B cell (primary cell): ENCODE data around the gene ALDOA. TPM values are rescaled to one million over a fixed set of nuclear protein-coding genes. Genes with fewer than 3 reads are reported as not detected.
"Not testable (repeated sequence)": the region's sequence is repeated elsewhere in the genome, so short reads cannot be mapped to it uniquely, and the experiment has no call there.

Experiments
- ATAC-seq: fragments of 200-7000 bp; cut with Tn5 transposase; one replicate; pipeline ENCODE4 v1.10.0; 2021; ENCODE audit warnings: low read depth, mild to moderate bottlenecking, moderate number of reproducible peaks, moderate library complexity
- CTCF ChIA-PET: fragments of 350-600 bp; sonication (Branson Sonifier 250); formaldehyde crosslinking; loops from one replicate; lab custom pipeline; 2021; ENCODE audit warnings: antibody characterized with exemption, inconsistent platforms; lab: Charles Lee
- POLR2A ChIA-PET: fragments of 350-600 bp; sonication (Branson Sonifier 250); formaldehyde crosslinking; loops from one replicate; lab custom pipeline; 2021; ENCODE audit warnings: antibody characterized with exemption; lab: Charles Lee
- DNase-seq: peaks from one replicate; pipeline ENCODE4 v3.0.0; 2013
- H2AFZ ChIP-seq: 2 replicates; pipeline ENCODE4 v1.6.1; 2012; ENCODE audit warnings: mild to moderate bottlenecking, low read depth, low read length; ENCODE audit not compliant: insufficient read depth, poor library complexity, severe bottlenecking
- H3K27ac ChIP-seq, 2 donors: 1 replicate in 1 of 2; 2 replicates in 1 of 2; pipeline ENCODE4 v1.5.1; 2012 to 2013; ENCODE audit warnings: low read length in 2 of 2, mild to moderate bottlenecking in 2 of 2, moderate library complexity in 1 of 2
- H3K27me3 ChIP-seq, 4 experiments: fragments of 200-600 bp in 1 of 4; sonication (generic) in 1 of 4; replicated peaks in 1 of 4; 1 replicate in 2 of 4; 2 replicates in 2 of 4; pipeline versions ENCODE4 v1.6.1 to v1.7.0; 2013 to 2016; ENCODE audit warnings: low read length in 3 of 4, mild to moderate bottlenecking in 2 of 4, mixed read lengths in 1 of 4, moderate library complexity in 1 of 4; ENCODE audit not compliant: insufficient read depth in 4 of 4, control insufficient read depth in 3 of 4; ENCODE audit errors: control extremely low read depth in 1 of 4
- H3K36me3 ChIP-seq, 2 experiments: replicated peaks in 1 of 2; 1 replicate in 1 of 2; 2 replicates in 1 of 2; pipeline versions ENCODE4 v1.6.1 to v1.7.1; 2013; ENCODE audit warnings: low read length in 1 of 2; ENCODE audit not compliant: insufficient read depth in 2 of 2, control insufficient read depth in 1 of 2; ENCODE audit errors: control extremely low read depth in 1 of 2, extremely low read depth in 1 of 2
- H3K4me1 ChIP-seq, 2 donors: fragments of 200-600 bp in 1 of 2; sonication (generic) in 1 of 2; 1 replicate in 1 of 2; 2 replicates in 1 of 2; pipeline versions ENCODE4 v1.5.1 to v1.6.1; 2013 to 2017; ENCODE audit warnings: low read length in 2 of 2; ENCODE audit not compliant: control insufficient read depth in 2 of 2, insufficient read depth in 2 of 2
- H3K4me2 ChIP-seq: replicated peaks from 2 replicates; pipeline ENCODE3; 2012; ENCODE audit warnings: mild to moderate bottlenecking, low read depth, low read length; ENCODE audit not compliant: poor library complexity, severe bottlenecking
- H3K4me3 ChIP-seq, 5 experiments: fragments of 200-600 bp in 1 of 5; sonication (generic) in 1 of 5; 1 replicate in 3 of 5; 2 replicates in 2 of 5; pipeline versions ENCODE4 v1.5.1 to v1.7.0; 2011 to 2016; ENCODE audit warnings: low read length in 4 of 5, mild to moderate bottlenecking in 4 of 5, low read depth in 2 of 5, control low read depth in 1 of 5, moderate library complexity in 1 of 5; ENCODE audit not compliant: insufficient read depth in 1 of 5; ENCODE audit errors: control extremely low read depth in 1 of 5, extremely low read depth in 1 of 5
- H3K79me2 ChIP-seq: fragments of 200-600 bp; sonication (generic); one replicate; pipeline ENCODE4 v1.6.0; 2016; ENCODE audit warnings: low read length; ENCODE audit not compliant: control insufficient read depth, insufficient read depth
- H3K9ac ChIP-seq: fragments of 200-600 bp; sonication (generic); 2 replicates; pipeline ENCODE4 v1.6.1; 2017; ENCODE audit warnings: mild to moderate bottlenecking, low read length, moderate library complexity
- H3K9me3 ChIP-seq, 3 donors: one replicate each; pipeline versions ENCODE4 v1.6.1 to v1.7.1; 2013; ENCODE audit warnings: low read length in 2 of 3; ENCODE audit not compliant: control insufficient read depth in 2 of 3, insufficient read depth in 1 of 3; ENCODE audit errors: control extremely low read depth in 1 of 3
- H4K20me1 ChIP-seq: 2 replicates; pipeline ENCODE4 v1.6.0; 2012; ENCODE audit warnings: mild to moderate bottlenecking, low read length; ENCODE audit not compliant: insufficient read depth, control insufficient read depth, poor library complexity, severe bottlenecking
- H3K27ac Mint-ChIP-seq: one replicate; pipeline ENCODE4 v1.8.0; 2021; ENCODE audit warnings: mixed read lengths
- H3K27me3 Mint-ChIP-seq: one replicate; pipeline ENCODE4 v1.8.0; 2021; ENCODE audit warnings: mixed read lengths
- H3K4me1 Mint-ChIP-seq: one replicate; pipeline ENCODE4 v1.8.0; 2021; ENCODE audit warnings: mixed read lengths
- H3K4me3 Mint-ChIP-seq: one replicate; pipeline ENCODE4 v1.8.0; 2021; ENCODE audit warnings: mixed read lengths
- H3K9me3 Mint-ChIP-seq: one replicate; pipeline ENCODE4 v1.8.0; 2022; ENCODE audit warnings: mixed read lengths; ENCODE audit not compliant: insufficient read depth
- EZH2 ChIP-seq: IDR thresholded peaks from 2 replicates; pipeline ENCODE4 v1.6.1; 2012; ENCODE audit warnings: borderline replicate concordance, low read depth, mild to moderate bottlenecking, moderate library complexity, low read length; ENCODE audit not compliant: insufficient read depth, poor library complexity, severe bottlenecking
- WGBS: methylation state at CpG from one replicate; pipeline ENCODE4 v1.1.5; 2013; ENCODE audit warnings: missing lambda C conversion rate; ENCODE audit not compliant: insufficient coverage; 5-methylcytosine and 5-hydroxymethylcytosine counted together
- intact Hi-C: fragments of 100-400 bp; cut with micrococcal nuclease; formaldehyde crosslinking; loops from one replicate; pipeline ENCODE4 v1.10.0; 2022
- polyA plus RNA-seq: library from polyadenylated mRNA; depleted of rRNA; stranded (reverse); fragments of >200 nt; gene quantifications from 2 replicates; pipeline ENCODE4 v1.2.3, GENCODE V29; 2012
- total RNA-seq, 2 donors: library from RNA; stranded (reverse); fragments of 120-200 nt in 1 of 2; gene quantifications; 1 replicate in 1 of 2; 2 replicates in 1 of 2; pipeline versions ENCODE4 v1.2.3 to v1.2.4, GENCODE V29; 2013 to 2022
- TF ChIP-seq, protein P1 (sequence below): fragments of 200-600 bp; IDR thresholded peaks from one replicate; pipeline ENCODE4 v1.8.0; 2022; ENCODE audit warnings: antibody characterized with exemption, mild to moderate bottlenecking

ALDOA gene
- total and polyA plus RNA-seq, 2 donors (not counting 1 experiment from before 2014, with no cell fraction given), result 329 to 343 TPM

DNA sequence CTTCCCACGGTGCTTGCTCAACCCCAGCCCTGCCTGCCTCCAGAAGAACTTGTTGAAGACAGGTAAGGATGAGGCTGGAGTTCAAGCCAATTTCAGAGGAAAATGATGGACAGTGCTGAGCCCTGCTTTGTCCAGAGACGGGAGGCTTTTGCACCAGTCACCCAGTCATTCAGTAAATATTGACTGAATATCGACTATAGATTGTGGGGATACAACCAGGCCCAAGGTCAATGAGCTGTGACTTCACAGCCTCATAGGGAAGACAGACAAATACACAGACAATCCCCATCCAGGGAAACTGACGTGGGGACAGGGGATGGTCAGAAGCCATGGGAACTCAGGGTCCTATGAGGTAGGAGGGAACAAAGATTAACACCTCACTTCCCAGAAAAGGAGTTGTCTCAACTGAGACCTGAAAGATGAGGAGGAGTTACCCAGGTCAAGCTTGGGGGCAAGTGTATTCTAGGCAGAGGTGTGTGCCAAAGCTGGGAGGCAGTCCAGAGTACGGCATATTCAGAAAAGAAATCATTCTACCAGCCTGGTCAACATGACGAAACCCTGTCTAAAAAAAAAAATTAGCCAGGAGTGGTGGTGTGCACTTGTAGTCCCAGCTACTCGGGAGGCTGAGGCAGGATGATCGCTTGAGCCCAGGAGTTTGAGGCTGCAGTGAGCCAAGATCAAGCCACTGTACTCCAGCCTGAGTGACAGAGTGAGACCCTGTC lies 48.8 kb upstream of the ALDOA start:
- Histone ChIP-seq H3K4me3 (no peak overlapping the region), H3K4me1 (peaks cover 11 to 14% of the 10 kb centered on the region in 2 donors), H3K27me3 (peaks cover 0 to 7% (median 6%) of the 10 kb centered on the region in 4 experiments), H2AFZ (no peak overlapping the region), H3K36me3 (no peaks in the 10 kb centered on the region), H3K27ac (no peak overlapping the region), H3K9ac (no peak overlapping the region), H4K20me1 (no peaks in the 10 kb centered on the region), H3K79me2 (no peaks in the 10 kb centered on the region), H3K4me2 (no peak overlapping the region), H3K9me3 (peaks cover 0 to 6% (median 0%) of the 10 kb centered on the region in 3 donors)
- ATAC-seq, result no peak
- Mint-ChIP-seq H3K9me3 (no peaks in the 10 kb centered on the region), H3K27ac (no peak overlapping the region), H3K4me3 (no peak overlapping the region), H3K4me1 (peaks cover 20% of the 10 kb centered on the region), H3K27me3 (peaks cover 8% of the 10 kb centered on the region)
- DNase-seq, result no peak
- no peak for TF ChIP-seq EZH2
- TF ChIP-seq, protein P1, sequence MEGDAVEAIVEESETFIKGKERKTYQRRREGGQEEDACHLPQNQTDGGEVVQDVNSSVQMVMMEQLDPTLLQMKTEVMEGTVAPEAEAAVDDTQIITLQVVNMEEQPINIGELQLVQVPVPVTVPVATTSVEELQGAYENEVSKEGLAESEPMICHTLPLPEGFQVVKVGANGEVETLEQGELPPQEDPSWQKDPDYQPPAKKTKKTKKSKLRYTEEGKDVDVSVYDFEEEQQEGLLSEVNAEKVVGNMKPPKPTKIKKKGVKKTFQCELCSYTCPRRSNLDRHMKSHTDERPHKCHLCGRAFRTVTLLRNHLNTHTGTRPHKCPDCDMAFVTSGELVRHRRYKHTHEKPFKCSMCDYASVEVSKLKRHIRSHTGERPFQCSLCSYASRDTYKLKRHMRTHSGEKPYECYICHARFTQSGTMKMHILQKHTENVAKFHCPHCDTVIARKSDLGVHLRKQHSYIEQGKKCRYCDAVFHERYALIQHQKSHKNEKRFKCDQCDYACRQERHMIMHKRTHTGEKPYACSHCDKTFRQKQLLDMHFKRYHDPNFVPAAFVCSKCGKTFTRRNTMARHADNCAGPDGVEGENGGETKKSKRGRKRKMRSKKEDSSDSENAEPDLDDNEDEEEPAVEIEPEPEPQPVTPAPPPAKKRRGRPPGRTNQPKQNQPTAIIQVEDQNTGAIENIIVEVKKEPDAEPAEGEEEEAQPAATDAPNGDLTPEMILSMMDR, result no peak
- intact Hi-C loops, result no loop called here
- WGBS, result 100% methylated on average over 2 of the region's 8 CpGs
- POLR2A ChIA-PET, result no interaction called here
- CTCF ChIA-PET, result interaction anchor here (1.0 to 3.8 kb wide), 3 partner anchors 12 to 294 kb away, joined by 3 to 18 read pairs (median 4); partner anchors contain the start of gene TLCD3B

DNA sequence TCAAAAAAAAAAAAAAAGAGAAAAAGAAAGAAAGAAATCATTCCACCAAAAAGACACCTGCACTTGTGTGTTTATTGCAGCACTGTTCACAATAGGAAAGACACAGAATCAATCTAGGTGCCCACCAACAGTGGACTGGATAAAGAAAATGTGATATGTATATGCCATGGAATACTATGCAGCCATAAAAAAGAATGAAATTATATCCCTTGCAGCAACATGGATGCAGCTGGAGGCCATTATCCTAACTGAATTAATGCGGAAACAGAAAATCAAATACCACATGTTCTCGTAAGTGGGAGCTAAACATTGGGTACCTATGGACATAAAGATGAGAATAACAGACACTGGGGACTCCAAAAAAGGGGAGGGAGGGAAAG lies 48.3 kb upstream of the ALDOA start:
- no peak overlapping the region for H2AFZ ChIP-seq
- TF ChIP-seq EZH2, result no peak
- TF ChIP-seq, protein P1, result no peak
- no peak overlapping the region for H3K9ac ChIP-seq
- H4K20me1 ChIP-seq, result no peaks in the 10 kb centered on the region
- H3K27ac ChIP-seq, result no peak overlapping the region
- H3K9me3 Mint-ChIP-seq, result no peaks in the 10 kb centered on the region
- peaks cover 16% of the 10 kb centered on the region for H3K4me1 Mint-ChIP-seq
- H3K4me3 ChIP-seq, result no peak overlapping the region
- ATAC-seq (no peak), DNase-seq (no peak)
- ChIA-PET POLR2A (no interaction called here), CTCF (interaction anchor here (1.0 to 3.8 kb wide), 3 partner anchors 12 to 294 kb away, joined by 3 to 18 read pairs (median 4); partner anchors contain the start of gene TLCD3B)
- no peaks in the 10 kb centered on the region for H3K36me3 ChIP-seq
- intact Hi-C loops, result no loop called here
- H3K9me3 ChIP-seq, result peaks cover 0 to 3% (median 0%) of the 10 kb centered on the region in 3 donors
- H3K27me3 Mint-ChIP-seq, result peaks cover 4% of the 10 kb centered on the region
- H3K4me2 ChIP-seq, result no peak overlapping the region
- no peak overlapping the region for H3K4me3 Mint-ChIP-seq
- H3K4me1 ChIP-seq, result peaks cover 6 to 11% of the 10 kb centered on the region in 2 donors
- H3K27me3 ChIP-seq, result peaks cover 0 to 1% (median under 1%) of the 10 kb centered on the region in 4 experiments
- WGBS, result no CpG with 5 or more reads among the region's 2 CpGs
- H3K79me2 ChIP-seq, result no peaks in the 10 kb centered on the region
- H3K27ac Mint-ChIP-seq, result no peak overlapping the region

DNA sequence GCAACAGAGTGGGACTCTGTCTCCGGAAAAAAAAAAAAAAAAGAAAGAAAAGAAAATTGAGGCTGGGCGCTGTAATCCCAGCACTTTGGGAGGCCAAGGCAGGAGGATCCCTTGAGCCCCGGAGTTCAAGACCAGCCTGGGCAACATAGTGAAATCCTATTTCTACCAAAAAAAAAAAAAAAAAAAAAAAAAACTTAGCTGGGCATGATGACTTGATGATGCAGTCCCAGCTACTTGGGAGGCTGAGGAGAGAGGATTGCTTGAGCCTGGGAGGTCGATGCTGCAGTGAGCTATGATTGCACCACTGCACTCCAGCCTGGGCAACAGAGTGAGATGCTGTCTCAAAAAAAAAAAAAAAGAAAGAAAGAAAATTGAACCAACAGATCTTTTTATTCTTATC lies 47.6 kb upstream of the ALDOA start:
- ChIA-PET CTCF (interaction anchor here (0.9 to 3.8 kb wide), 5 partner anchors 13 to 327 kb away, joined by 3 to 18 read pairs (median 4); partner anchors contain the start of gene TLCD3B), POLR2A (interaction anchor here (0.6 kb wide), 1 partner anchor 60 kb away, joined by 4 read pairs; no protein-coding TSS in a partner anchor)
- ATAC-seq, H3K27ac ChIP-seq, H3K4me3 ChIP-seq, H3K4me3 Mint-ChIP-seq, H3K36me3 ChIP-seq, H3K4me2 ChIP-seq, H3K79me2 ChIP-seq, H3K9me3 Mint-ChIP-seq, intact Hi-C loops, H2AFZ ChIP-seq, H3K27me3 ChIP-seq, DNase-seq, H4K20me1 ChIP-seq, H3K27me3 Mint-ChIP-seq, H3K27ac Mint-ChIP-seq, H3K9ac ChIP-seq, H3K9me3 ChIP-seq: not testable (repeated sequence)
- peaks cover 6 to 11% of the 10 kb centered on the region in 2 donors for H3K4me1 ChIP-seq
- peaks cover 15% of the 10 kb centered on the region for H3K4me1 Mint-ChIP-seq
- no CpG with 5 or more reads among the region's 4 CpGs for WGBS
